Measurements from ENCODE around the gene VPS13A. TPM values are rescaled to one million over a fixed set of nuclear protein-coding genes. Genes with fewer than 3 reads are reported as not detected.

Gene VPS13A
- total and polyA plus RNA-seq, 9 of the 15 experiments (the other 6 are each of a cell fraction or from before 2014, with no cell fraction given), result 5.6 to 29.9 (median 14.7) TPM

DNA sequence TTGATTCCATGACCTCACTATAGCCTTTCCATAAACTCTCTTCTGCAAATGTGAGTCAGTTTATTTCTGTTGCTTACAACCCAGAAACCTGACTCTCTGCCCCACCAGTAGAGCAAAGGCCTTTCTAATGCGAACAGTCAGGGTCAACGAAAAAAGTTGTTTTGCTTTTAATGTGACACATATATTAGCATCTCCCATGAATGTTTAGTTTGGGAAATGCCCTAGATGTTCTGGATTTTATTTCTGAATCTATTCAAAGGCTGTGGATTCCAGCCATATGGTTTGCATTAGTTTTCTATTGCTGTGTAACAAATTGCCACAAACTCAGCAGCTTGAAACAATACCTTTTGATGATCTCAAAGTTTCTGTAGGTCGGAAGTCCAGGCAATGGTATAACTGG, 277.3 kb downstream of the VPS13A start:
- H3K9me3 ChIP-seq (replicated peaks; ENCODE audit: control insufficient read depth, insufficient read depth, low read depth, low read length), result no peaks in the 10 kb centered on the region
- H3K4me3 ChIP-seq, result no peak overlapping the region
- WGBS (ENCODE audit: insufficient coverage, low coverage, missing lambda C conversion rate), result 0% methylated on average over 3 of the region's 3 CpGs
- H3K9ac ChIP-seq (ENCODE audit: insufficient read depth in 1 of 2, low read depth in 2 of 2, low read length in 2 of 2), result no peak overlapping the region
- no peaks in the 10 kb centered on the region for H4K20me1 ChIP-seq (replicated peaks; ENCODE audit: control insufficient read depth, insufficient read depth, low read length)
- intact Hi-C loops (cut with micrococcal nuclease), result loop anchor here (5.0 to 10.0 kb wide), 3 partner anchors 193 to 668 kb away; partner anchors contain the start of gene GNA14
- FAIRE-seq (no peak), DNase-seq (ENCODE audit: extremely low read depth in 1 of 4, low spot score in 3 of 4) (no peak), ATAC-seq (no peak)
- no TSS peak for BruUV-seq (replicated peaks)
- H3K9me1 ChIP-seq (ENCODE audit: control insufficient read depth, insufficient read depth, low read length), result no peaks in the 10 kb centered on the region
- in situ Hi-C loops (cut with MboI), result no loop called here
- ChIA-PET CTCF (ENCODE audit: low intra/inter-chr PET ratio) (no interaction called here), POLR2A (no interaction called here)
- H3K4me2 ChIP-seq (ENCODE audit: insufficient read depth, low read length), result no peak overlapping the region
- no peaks in the 10 kb centered on the region; a peak in 1 of 5 replicates for H3K4me1 ChIP-seq (replicated peaks in 1 of 2; ENCODE audit: control insufficient read depth in 2 of 2, insufficient read depth in 2 of 2, low read length in 2 of 2)
- H3K27ac ChIP-seq (ENCODE audit: extremely low read depth, low read depth, low read length), result no peak overlapping the region
- H3K27me3 ChIP-seq (ENCODE audit: control insufficient read depth in 2 of 2, insufficient read depth in 2 of 2, low read length in 2 of 2), result peaks cover 2 to 13% of the 10 kb centered on the region in 2 experiments; a peak in 3 of 5 replicates
- no peak overlapping the region for H2AFZ ChIP-seq (ENCODE audit: low read depth, low read length)
- H3K36me3 ChIP-seq (ENCODE audit: control insufficient read depth, insufficient read depth, low read length), result no peaks in the 10 kb centered on the region
- no peaks in the 10 kb centered on the region for H3K79me2 ChIP-seq (ENCODE audit: control insufficient read depth, insufficient read depth, low read length)
- no peak for TF ChIP-seq TRIM28 (IDR thresholded peaks at IDR 0.05)
- no peak for TF ChIP-seq NCOR1 (IDR thresholded peaks at IDR 0.05)
- TF ChIP-seq ZBTB7A (IDR thresholded peaks at IDR 0.05; ENCODE audit: borderline replicate concordance, control insufficient read depth, low read depth, low read length), result no peak
- TF ChIP-seq, protein P1, sequence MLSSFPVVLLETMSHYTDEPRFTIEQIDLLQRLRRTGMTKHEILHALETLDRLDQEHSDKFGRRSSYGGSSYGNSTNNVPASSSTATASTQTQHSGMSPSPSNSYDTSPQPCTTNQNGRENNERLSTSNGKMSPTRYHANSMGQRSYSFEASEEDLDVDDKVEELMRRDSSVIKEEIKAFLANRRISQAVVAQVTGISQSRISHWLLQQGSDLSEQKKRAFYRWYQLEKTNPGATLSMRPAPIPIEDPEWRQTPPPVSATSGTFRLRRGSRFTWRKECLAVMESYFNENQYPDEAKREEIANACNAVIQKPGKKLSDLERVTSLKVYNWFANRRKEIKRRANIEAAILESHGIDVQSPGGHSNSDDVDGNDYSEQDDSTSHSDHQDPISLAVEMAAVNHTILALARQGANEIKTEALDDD (IDR thresholded peaks at IDR 0.05), result no peak
- no peak for TF ChIP-seq HEY1 (CRISPR knock-in tag; IDR thresholded peaks at IDR 0.05; ENCODE audit: borderline replicate concordance)
- no peak for TF ChIP-seq ETS1 (conservative IDR thresholded peaks at IDR 0.05; ENCODE audit: control insufficient read depth, low read depth, low read length)
- no peak for TF ChIP-seq ELF2 (CRISPR knock-in tag; IDR thresholded peaks at IDR 0.05)
- TF ChIP-seq, protein P2, sequence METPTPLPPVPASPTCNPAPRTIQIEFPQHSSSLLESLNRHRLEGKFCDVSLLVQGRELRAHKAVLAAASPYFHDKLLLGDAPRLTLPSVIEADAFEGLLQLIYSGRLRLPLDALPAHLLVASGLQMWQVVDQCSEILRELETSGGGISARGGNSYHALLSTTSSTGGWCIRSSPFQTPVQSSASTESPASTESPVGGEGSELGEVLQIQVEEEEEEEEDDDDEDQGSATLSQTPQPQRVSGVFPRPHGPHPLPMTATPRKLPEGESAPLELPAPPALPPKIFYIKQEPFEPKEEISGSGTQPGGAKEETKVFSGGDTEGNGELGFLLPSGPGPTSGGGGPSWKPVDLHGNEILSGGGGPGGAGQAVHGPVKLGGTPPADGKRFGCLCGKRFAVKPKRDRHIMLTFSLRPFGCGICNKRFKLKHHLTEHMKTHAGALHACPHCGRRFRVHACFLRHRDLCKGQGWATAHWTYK (CRISPR knock-in tag; IDR thresholded peaks at IDR 0.05), result no peak
- no peak for TF ChIP-seq ZNF12 (CRISPR knock-in tag; IDR thresholded peaks at IDR 0.05)
- no peak for TF ChIP-seq ZBTB40 (IDR thresholded peaks at IDR 0.05)
- no peak for TF ChIP-seq ZBTB40 (CRISPR knock-in tag; IDR thresholded peaks at IDR 0.05)

Data from K562 (cell line).